ENCODE data around the gene CFAP119. TPM values are rescaled to one million over a fixed set of nuclear protein-coding genes. Genes with fewer than 3 reads are reported as not detected.
A peak's percentile ranks its signal among the peaks of the same experiment; 100 is the strongest.

CFAP119 gene
- total RNA-seq, 1 experiment from 2014 or later, result 13.8 TPM

- TF ChIP-seq, protein P1, sequence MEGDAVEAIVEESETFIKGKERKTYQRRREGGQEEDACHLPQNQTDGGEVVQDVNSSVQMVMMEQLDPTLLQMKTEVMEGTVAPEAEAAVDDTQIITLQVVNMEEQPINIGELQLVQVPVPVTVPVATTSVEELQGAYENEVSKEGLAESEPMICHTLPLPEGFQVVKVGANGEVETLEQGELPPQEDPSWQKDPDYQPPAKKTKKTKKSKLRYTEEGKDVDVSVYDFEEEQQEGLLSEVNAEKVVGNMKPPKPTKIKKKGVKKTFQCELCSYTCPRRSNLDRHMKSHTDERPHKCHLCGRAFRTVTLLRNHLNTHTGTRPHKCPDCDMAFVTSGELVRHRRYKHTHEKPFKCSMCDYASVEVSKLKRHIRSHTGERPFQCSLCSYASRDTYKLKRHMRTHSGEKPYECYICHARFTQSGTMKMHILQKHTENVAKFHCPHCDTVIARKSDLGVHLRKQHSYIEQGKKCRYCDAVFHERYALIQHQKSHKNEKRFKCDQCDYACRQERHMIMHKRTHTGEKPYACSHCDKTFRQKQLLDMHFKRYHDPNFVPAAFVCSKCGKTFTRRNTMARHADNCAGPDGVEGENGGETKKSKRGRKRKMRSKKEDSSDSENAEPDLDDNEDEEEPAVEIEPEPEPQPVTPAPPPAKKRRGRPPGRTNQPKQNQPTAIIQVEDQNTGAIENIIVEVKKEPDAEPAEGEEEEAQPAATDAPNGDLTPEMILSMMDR (IDR thresholded peaks at IDR 0.05; ENCODE audit: unreplicated experiment), result no peak
- no peak overlapping the region for H3K27ac Mint-ChIP-seq (ENCODE audit: unreplicated experiment)
- no peaks in the 10 kb centered on the region for H3K4me1 Mint-ChIP-seq (ENCODE audit: low read depth, unreplicated experiment)
- BruUV-seq (replicated peaks), result no TSS peak
- peaks cover 16% of the 10 kb centered on the region for H3K27me3 Mint-ChIP-seq (ENCODE audit: unreplicated experiment)
- intact Hi-C loops (cut with micrococcal nuclease; ENCODE audit: unreplicated experiment), result no loop called here
- no peaks in the 10 kb centered on the region for H3K9me3 Mint-ChIP-seq (ENCODE audit: low read depth, unreplicated experiment)
- no peak overlapping the region for H3K4me3 Mint-ChIP-seq (ENCODE audit: low read depth, unreplicated experiment)
- DNase-seq, result no peak
- no peaks in the 10 kb centered on the region for H3K36me3 Mint-ChIP-seq (ENCODE audit: insufficient read depth, unreplicated experiment)
- CTCF ChIA-PET, result no interaction called here
Measured at GRCh38 chr16:30794634-30795033, 32.8 kb upstream of the CFAP119 start.

GRCh38 chr16:30793508-30794069, 31.7 kb upstream of the CFAP119 start:
- Mint-ChIP-seq H3K27ac (ENCODE audit: unreplicated experiment) (no peak overlapping the region), H3K9me3 (ENCODE audit: low read depth, unreplicated experiment) (no peaks in the 10 kb centered on the region), H3K27me3 (ENCODE audit: unreplicated experiment) (peaks cover 16% of the 10 kb centered on the region), H3K4me1 (ENCODE audit: low read depth, unreplicated experiment) (no peaks in the 10 kb centered on the region), H3K36me3 (ENCODE audit: insufficient read depth, unreplicated experiment) (no peaks in the 10 kb centered on the region), H3K4me3 (ENCODE audit: low read depth, unreplicated experiment) (no peak overlapping the region)
- TF ChIP-seq, protein P1 (IDR thresholded peaks at IDR 0.05; ENCODE audit: unreplicated experiment), result no peak
- intact Hi-C loops (cut with micrococcal nuclease; ENCODE audit: unreplicated experiment), result no loop called here
- no peak for DNase-seq
- BruUV-seq (replicated peaks), result no TSS peak
- CTCF ChIA-PET, result no interaction called here

- Mint-ChIP-seq H3K4me1 (ENCODE audit: low read depth, unreplicated experiment) (peaks cover 23% of the 10 kb centered on the region), H3K4me3 (ENCODE audit: low read depth, unreplicated experiment) (peak overlapping the region; percentile 88), H3K27ac (ENCODE audit: unreplicated experiment) (peak overlapping the region; percentile 87), H3K9me3 (ENCODE audit: low read depth, unreplicated experiment) (no peaks in the 10 kb centered on the region), H3K36me3 (ENCODE audit: insufficient read depth, unreplicated experiment) (peaks cover 42% of the 10 kb centered on the region), H3K27me3 (ENCODE audit: unreplicated experiment) (no peaks in the 10 kb centered on the region)
- TF ChIP-seq, protein P1 (IDR thresholded peaks at IDR 0.05; ENCODE audit: unreplicated experiment), result no peak
- intact Hi-C loops (cut with micrococcal nuclease; ENCODE audit: unreplicated experiment), result loop anchor here (2.0 to 5.0 kb wide), 2 partner anchors 17 to 90 kb away; no protein-coding TSS in a partner anchor
- no TSS peak for BruUV-seq (replicated peaks)
- no peak for DNase-seq
- CTCF ChIA-PET, result interaction anchor here (1.0 to 2.5 kb wide), 3 partner anchors 18 to 887 kb away, joined by 3 to 14 read pairs (median 4); partner anchors contain the start of gene ASPHD1
Measured at GRCh38 chr16:30787613-30788378, 25.9 kb upstream of the CFAP119 start.

GRCh38 chr16:30786936-30787612, 25.2 kb upstream of the CFAP119 start, which contains the start of gene ZNF629:
Gene ZNF629 (minus strand): TSS chr16:30787205. CDS start chr16:30784482, 2,723 bp downstream.
- no peaks in the 10 kb centered on the region for H3K27me3 Mint-ChIP-seq (ENCODE audit: unreplicated experiment)
- H3K9me3 Mint-ChIP-seq (ENCODE audit: low read depth, unreplicated experiment), result no peaks in the 10 kb centered on the region
- H3K36me3 Mint-ChIP-seq (ENCODE audit: insufficient read depth, unreplicated experiment), result peaks cover 48% of the 10 kb centered on the region
- peak; percentile 78 for DNase-seq
- intact Hi-C loops (cut with micrococcal nuclease; ENCODE audit: unreplicated experiment), result loop anchor here (2.0 to 5.0 kb wide), 2 partner anchors 18 to 90 kb away; no protein-coding TSS in a partner anchor
- H3K27ac Mint-ChIP-seq (ENCODE audit: unreplicated experiment), result peak within 1 kb of the TSS; percentile 87
- BruUV-seq (replicated peaks), result no TSS peak
- TF ChIP-seq, protein P1 (IDR thresholded peaks at IDR 0.05; ENCODE audit: unreplicated experiment), result no peak
- CTCF ChIA-PET, result interaction anchor here (0.6 to 2.5 kb wide), 4 partner anchors 9 to 886 kb away, joined by 3 to 14 read pairs (median 4); partner anchors contain the start of gene ASPHD1
- peak within 1 kb of the TSS; percentile 88 for H3K4me3 Mint-ChIP-seq (ENCODE audit: low read depth, unreplicated experiment)
- peaks cover 23% of the 10 kb centered on the region for H3K4me1 Mint-ChIP-seq (ENCODE audit: low read depth, unreplicated experiment)
